Testis (tissue), 3 donors: Measurements from ENCODE around the gene CHRNB1. TPM values are rescaled to one million over a fixed set of nuclear protein-coding genes. Genes with fewer than 3 reads are reported as not detected.

ENCODE experiments used
- DNase-seq: peaks from one replicate; pipeline ENCODE4 v3.0.0-alpha.2; 2019
- H3K27ac ChIP-seq, 2 donors: fragments of 200-600 bp; sonication (generic); one replicate each; pipeline ENCODE4 v1.5.1; 2019
- H3K27me3 ChIP-seq: fragments of 200-600 bp; sonication (generic); one replicate; pipeline ENCODE4 v1.5.1; 2019
- H3K36me3 ChIP-seq: fragments of 200-600 bp; sonication (generic); one replicate; pipeline ENCODE4 v1.5.1; 2017; ENCODE audit warnings: low read depth; ENCODE audit errors: missing control alignments
- H3K4me1 ChIP-seq: fragments of 200-600 bp; sonication (generic); one replicate; pipeline ENCODE4 v1.5.1; 2019
- H3K4me3 ChIP-seq, 2 donors: fragments of 200-600 bp; sonication (generic); one replicate each; pipeline ENCODE4 v1.5.1; 2017 to 2019
- H3K9me3 ChIP-seq: fragments of 200-600 bp; sonication (generic); one replicate; pipeline ENCODE4 v1.5.1; 2017
- POLR2A ChIP-seq: fragments of 450-650 bp; IDR thresholded peaks from one replicate; pipeline ENCODE4 v1.6.1; 2017; ENCODE audit warnings: antibody characterized with exemption, mild to moderate bottlenecking, moderate library complexity
- WGBS, 2 donors: methylation state at CpG; one replicate each; pipeline ENCODE4 v1.1.5; 2018; 5-methylcytosine and 5-hydroxymethylcytosine counted together
- intact Hi-C: fragments of 100-400 bp; cut with DNase I; formaldehyde crosslinking; loops from one replicate; pipeline ENCODE4 v1.15.1; 2023; ENCODE audit warnings: low total_unique reads
- polyA plus RNA-seq: library from polyadenylated mRNA; stranded (reverse); fragments of 350-450 nt; fragmentation: Illumina TruSeq; extraction: RNeasy Lipid Tissue Mini Kit (QIAGEN cat#74804); gene quantifications from one replicate; pipeline ENCODE4 v1.2.3, GENCODE V29; 2014; ENCODE audit warnings: low read depth, low replicate concordance; ENCODE audit not compliant: insufficient read depth
- total RNA-seq, 2 donors: library from RNA; depleted of rRNA; stranded (reverse); fragments of >200 nt; gene quantifications; one replicate each; pipeline ENCODE4 v1.2.3, GENCODE V29; 2016
- TF ChIP-seq, protein P1 (sequence below), 3 experiments: fragments of 450-650 bp in 2 of 3; fragments of 200-600 bp in 1 of 3; sonication (generic) in 1 of 3; IDR thresholded peaks; one replicate each; pipeline ENCODE4 v1.5.1; 2016 to 2019; ENCODE audit warnings: antibody characterized with exemption in 3 of 3, mild to moderate bottlenecking in 2 of 3, moderate library complexity in 1 of 3

CHRNB1 gene
- total and polyA plus RNA-seq, 3 donors from 2014 or later: 6.2 to 7.4 (median 6.9) TPM

DNA sequence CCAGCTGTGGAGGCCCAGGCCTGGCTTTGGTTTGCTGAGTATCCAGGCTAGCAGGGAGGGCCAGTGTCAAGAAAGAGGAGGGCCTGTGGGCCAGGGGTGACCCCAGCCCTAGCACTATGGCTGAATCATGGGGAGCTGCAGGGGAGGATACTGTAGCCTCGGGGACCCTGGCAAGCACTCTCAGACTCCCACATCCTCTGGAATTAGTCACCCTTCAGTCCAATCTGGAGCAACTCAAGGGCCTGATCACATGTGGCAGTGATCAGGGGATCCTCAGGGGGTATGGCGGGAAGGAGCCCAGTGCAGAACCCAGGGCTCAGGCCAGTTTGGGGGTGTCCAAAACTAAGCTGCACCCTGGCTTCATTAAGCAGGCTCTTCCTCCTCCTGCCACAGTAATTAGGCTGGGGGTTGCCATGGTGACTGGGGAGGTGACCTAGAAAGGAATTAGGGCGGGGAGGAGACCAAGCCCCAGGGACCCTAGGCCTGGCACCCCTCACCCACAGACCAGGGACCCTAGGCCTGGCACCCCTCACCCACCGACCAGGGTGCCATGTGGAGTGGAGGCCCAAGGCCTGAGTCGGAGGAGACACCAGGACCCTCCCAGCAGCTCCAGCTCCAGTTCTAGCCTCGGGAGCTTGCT lies 31.4 kb upstream of the CHRNB1 start:
- Histone ChIP-seq H3K27ac (no peak overlapping the region), H3K4me3 (no peak overlapping the region), H3K4me1 (no peaks in the 10 kb centered on the region), H3K36me3 (no peaks in the 10 kb centered on the region), H3K9me3 (no peaks in the 10 kb centered on the region), H3K27me3 (no peaks in the 10 kb centered on the region)
- intact Hi-C loops: no loop called here
- no peak for DNase-seq
- 66 to 75% methylated on average over 4 to 5 of the region's 6 CpGs for WGBS, 2 donors
- no peak for TF ChIP-seq POLR2A
- TF ChIP-seq, protein P1, sequence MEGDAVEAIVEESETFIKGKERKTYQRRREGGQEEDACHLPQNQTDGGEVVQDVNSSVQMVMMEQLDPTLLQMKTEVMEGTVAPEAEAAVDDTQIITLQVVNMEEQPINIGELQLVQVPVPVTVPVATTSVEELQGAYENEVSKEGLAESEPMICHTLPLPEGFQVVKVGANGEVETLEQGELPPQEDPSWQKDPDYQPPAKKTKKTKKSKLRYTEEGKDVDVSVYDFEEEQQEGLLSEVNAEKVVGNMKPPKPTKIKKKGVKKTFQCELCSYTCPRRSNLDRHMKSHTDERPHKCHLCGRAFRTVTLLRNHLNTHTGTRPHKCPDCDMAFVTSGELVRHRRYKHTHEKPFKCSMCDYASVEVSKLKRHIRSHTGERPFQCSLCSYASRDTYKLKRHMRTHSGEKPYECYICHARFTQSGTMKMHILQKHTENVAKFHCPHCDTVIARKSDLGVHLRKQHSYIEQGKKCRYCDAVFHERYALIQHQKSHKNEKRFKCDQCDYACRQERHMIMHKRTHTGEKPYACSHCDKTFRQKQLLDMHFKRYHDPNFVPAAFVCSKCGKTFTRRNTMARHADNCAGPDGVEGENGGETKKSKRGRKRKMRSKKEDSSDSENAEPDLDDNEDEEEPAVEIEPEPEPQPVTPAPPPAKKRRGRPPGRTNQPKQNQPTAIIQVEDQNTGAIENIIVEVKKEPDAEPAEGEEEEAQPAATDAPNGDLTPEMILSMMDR (IDR thresholded peaks at IDR 0.05): no peak

DNA sequence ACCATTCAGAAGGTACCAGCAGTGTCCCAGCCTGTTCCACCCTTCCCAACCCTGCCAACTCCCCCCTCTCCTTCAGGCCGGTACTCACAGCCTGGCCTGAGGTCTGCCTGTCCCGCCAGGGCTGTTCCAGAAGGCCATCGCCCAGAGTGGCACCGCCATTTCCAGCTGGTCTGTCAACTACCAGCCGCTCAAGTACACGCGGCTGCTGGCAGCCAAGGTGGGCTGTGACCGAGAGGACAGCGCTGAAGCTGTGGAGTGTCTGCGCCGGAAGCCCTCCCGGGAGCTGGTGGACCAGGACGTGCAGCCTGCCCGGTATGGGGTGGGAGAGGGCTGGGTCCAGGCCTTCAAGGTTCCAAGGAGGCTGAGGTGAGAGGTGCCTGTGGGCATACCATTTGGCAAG lies 30.0 kb upstream of the CHRNB1 start:
- intact Hi-C loops: no loop called here
- H3K4me3 ChIP-seq: no peak overlapping the region
- DNase-seq: no peak
- no peaks in the 10 kb centered on the region for H3K27me3 ChIP-seq
- H3K36me3 ChIP-seq: no peaks in the 10 kb centered on the region
- TF ChIP-seq, protein P1 (IDR thresholded peaks at IDR 0.05): no peak
- TF ChIP-seq POLR2A: no peak
- 92 to 94% methylated on average over 10 to 14 of the region's 14 CpGs for WGBS, 2 donors
- no peaks in the 10 kb centered on the region for H3K9me3 ChIP-seq
- no peaks in the 10 kb centered on the region for H3K4me1 ChIP-seq
- no peak overlapping the region for H3K27ac ChIP-seq

DNA sequence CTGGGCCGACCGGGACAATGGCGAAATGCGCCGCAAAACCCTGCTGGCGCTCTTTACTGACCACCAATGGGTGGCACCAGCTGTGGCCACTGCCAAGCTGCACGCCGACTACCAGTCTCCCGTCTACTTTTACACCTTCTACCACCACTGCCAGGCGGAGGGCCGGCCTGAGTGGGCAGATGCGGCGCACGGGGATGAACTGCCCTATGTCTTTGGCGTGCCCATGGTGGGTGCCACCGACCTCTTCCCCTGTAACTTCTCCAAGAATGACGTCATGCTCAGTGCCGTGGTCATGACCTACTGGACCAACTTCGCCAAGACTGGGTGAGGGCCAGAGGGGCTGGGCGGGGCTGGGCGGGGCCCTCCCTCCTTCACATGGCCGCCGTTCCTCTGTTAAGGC lies 29.1 kb upstream of the CHRNB1 start:
- intact Hi-C loops: no loop called here
- TF ChIP-seq, protein P1 (IDR thresholded peaks at IDR 0.05): no peak
- TF ChIP-seq POLR2A: no peak
- no peak for DNase-seq
- Histone ChIP-seq H3K4me1 (no peaks in the 10 kb centered on the region), H3K27ac (no peak overlapping the region), H3K4me3 (no peak overlapping the region), H3K9me3 (no peaks in the 10 kb centered on the region), H3K36me3 (no peaks in the 10 kb centered on the region), H3K27me3 (no peaks in the 10 kb centered on the region)
- WGBS, 2 donors: 92 to 93% methylated on average over 13 to 23 of the region's 23 CpGs

DNA sequence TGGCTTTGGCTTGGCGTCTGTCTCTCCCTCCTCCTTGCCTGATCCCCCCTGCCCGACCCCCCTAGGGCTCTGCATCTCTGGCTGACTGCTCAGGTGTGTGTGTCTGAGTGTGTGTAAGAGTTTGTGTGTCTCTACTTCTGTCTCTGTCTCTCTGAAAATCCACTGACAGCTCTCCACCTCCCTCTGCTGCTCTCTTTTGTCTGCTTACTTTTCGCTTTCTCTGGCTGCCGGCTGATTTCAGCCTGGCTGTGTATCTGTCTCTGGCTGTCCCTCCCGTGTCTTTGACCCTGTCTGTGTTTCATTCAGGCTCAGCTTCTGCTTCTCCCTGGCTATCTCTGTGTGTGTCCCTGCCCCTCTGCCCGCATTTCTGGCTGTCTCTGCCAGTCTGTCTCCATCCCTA lies 28.5 kb upstream of the CHRNB1 start:
- intact Hi-C loops: no loop called here
- Histone ChIP-seq H3K9me3 (no peaks in the 10 kb centered on the region), H3K36me3 (no peaks in the 10 kb centered on the region), H3K4me1 (no peaks in the 10 kb centered on the region), H3K27ac (no peak overlapping the region), H3K27me3 (no peaks in the 10 kb centered on the region), H3K4me3 (no peak overlapping the region)
- TF ChIP-seq, protein P1 (IDR thresholded peaks at IDR 0.05): no peak
- no peak for TF ChIP-seq POLR2A
- WGBS, 2 donors: 78 to 90% methylated on average over 6 of the region's 6 CpGs
- no peak for DNase-seq

DNA sequence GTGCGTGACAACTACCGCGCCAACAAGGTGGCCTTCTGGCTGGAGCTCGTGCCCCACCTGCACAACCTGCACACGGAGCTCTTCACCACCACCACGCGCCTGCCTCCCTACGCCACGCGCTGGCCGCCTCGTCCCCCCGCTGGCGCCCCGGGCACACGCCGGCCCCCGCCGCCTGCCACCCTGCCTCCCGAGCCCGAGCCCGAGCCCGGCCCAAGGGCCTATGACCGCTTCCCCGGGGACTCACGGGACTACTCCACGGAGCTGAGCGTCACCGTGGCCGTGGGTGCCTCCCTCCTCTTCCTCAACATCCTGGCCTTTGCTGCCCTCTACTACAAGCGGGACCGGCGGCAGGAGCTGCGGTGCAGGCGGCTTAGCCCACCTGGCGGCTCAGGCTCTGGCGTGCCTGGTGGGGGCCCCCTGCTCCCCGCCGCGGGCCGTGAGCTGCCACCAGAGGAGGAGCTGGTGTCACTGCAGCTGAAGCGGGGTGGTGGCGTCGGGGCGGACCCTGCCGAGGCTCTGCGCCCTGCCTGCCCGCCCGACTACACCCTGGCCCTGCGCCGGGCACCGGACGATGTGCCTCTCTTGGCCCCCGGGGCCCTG lies 27.7 kb upstream of the CHRNB1 start:
- no peaks in the 10 kb centered on the region for H3K27me3 ChIP-seq
- 93 to 94% methylated on average over 30 to 54 of the region's 54 CpGs for WGBS, 2 donors
- TF ChIP-seq POLR2A: no peak
- TF ChIP-seq, protein P1 (IDR thresholded peaks at IDR 0.05): no peak
- no peak for DNase-seq
- no peak overlapping the region for H3K4me3 ChIP-seq
- no peaks in the 10 kb centered on the region for H3K36me3 ChIP-seq
- no peaks in the 10 kb centered on the region for H3K9me3 ChIP-seq
- intact Hi-C loops: no loop called here
- no peak overlapping the region for H3K27ac ChIP-seq
- no peaks in the 10 kb centered on the region for H3K4me1 ChIP-seq
